Panc1 (cell line): Measurements from ENCODE around the gene METTL15. TPM values are rescaled to one million over a fixed set of nuclear protein-coding genes. Genes with fewer than 3 reads are reported as not detected.
A peak's percentile ranks its signal among the peaks of the same experiment; 100 is the strongest.

Experiments
- ATAC-seq: fragments of 200-7000 bp; cut with Tn5 transposase; 2 replicates; pipeline ENCODE4 v1.9.1; 2020; ENCODE audit warnings: mild to moderate bottlenecking, moderate library complexity
- BruUV-seq: library from RNA; stranded (reverse); fragments of 400-500 nt; replicated peaks from 2 replicates; lab custom pipeline; 2021; lab: Mats Ljungman, UMichigan
- CTCF ChIA-PET: fragments of 300-600 bp; sonication (Branson Sonifier 250); formaldehyde crosslinking; loops from one replicate; lab custom pipeline; 2022; ENCODE audit warnings: antibody characterized with exemption; lab: Charles Lee
- POLR2A ChIA-PET: fragments of 300-600 bp; sonication (Branson Sonifier 250); formaldehyde crosslinking; loops from one replicate; lab custom pipeline; 2022; ENCODE audit warnings: antibody characterized with exemption; lab: Charles Lee
- DNase-seq: peaks from one replicate; pipeline ENCODE4 v3.0.0-alpha.2; 2010; ENCODE audit warnings: low read depth, low spot score
- H3K27ac ChIP-seq: 2 replicates; pipeline ENCODE4 v1.5.1; 2011; ENCODE audit warnings: mild to moderate bottlenecking, low read length, inconsistent platforms
- H3K27me3 ChIP-seq: fragments of 200-500 bp; sonication (Bioruptor generic); 2 replicates; pipeline ENCODE4 v1.6.0; 2014; ENCODE audit warnings: low read length, inconsistent platforms; ENCODE audit not compliant: control insufficient read depth, insufficient read depth
- H3K36me3 ChIP-seq: fragments of 200-500 bp; sonication (Bioruptor generic); 2 replicates; pipeline ENCODE4 v1.5.1; 2014; ENCODE audit warnings: inconsistent platforms, mild to moderate bottlenecking, low read length, moderate library complexity; ENCODE audit not compliant: control insufficient read depth, insufficient read depth
- H3K4me1 ChIP-seq: 2 replicates; pipeline ENCODE4 v1.5.1; 2011; ENCODE audit warnings: inconsistent platforms, mild to moderate bottlenecking, low read length, moderate library complexity; ENCODE audit not compliant: control insufficient read depth, insufficient read depth
- H3K4me3 ChIP-seq, 2 experiments: 2 replicates each; pipeline ENCODE4 v1.5.1; 2011 to 2012; ENCODE audit warnings: low read depth in 2 of 2, low read length in 2 of 2, mild to moderate bottlenecking in 2 of 2, inconsistent platforms in 1 of 2, moderate library complexity in 1 of 2
- H3K9me3 ChIP-seq: fragments of 200-500 bp; sonication (Bioruptor generic); 2 replicates; pipeline ENCODE4 v1.5.1; 2014; ENCODE audit warnings: low read depth, mild to moderate bottlenecking, inconsistent platforms, low read length, moderate library complexity; ENCODE audit not compliant: control insufficient read depth, insufficient read depth
- CTCF ChIP-seq: fragments of 450-650 bp; IDR thresholded peaks from 2 replicates; pipeline ENCODE4 v1.5.1; 2017; ENCODE audit warnings: mild to moderate bottlenecking
- POLR2AphosphoS5 ChIP-seq: IDR thresholded peaks from 2 replicates; pipeline ENCODE4 v1.6.1; 2012; ENCODE audit warnings: mild to moderate bottlenecking, low read depth, low read length, moderate library complexity
- REST ChIP-seq, 2 experiments: IDR thresholded peaks; 2 replicates each; pipeline ENCODE4 v1.6.1; 2011 to 2012; ENCODE audit warnings: low read depth in 2 of 2, control low read depth in 1 of 2, low read length in 1 of 2, mild to moderate bottlenecking in 1 of 2, moderate library complexity in 1 of 2; ENCODE audit not compliant: insufficient read depth in 1 of 2
- SIN3A ChIP-seq: IDR thresholded peaks from 2 replicates; pipeline ENCODE4 v1.6.1; 2012; ENCODE audit warnings: low read depth, mild to moderate bottlenecking, low read length, moderate library complexity, borderline replicate concordance; ENCODE audit not compliant: insufficient read depth
- TCF7L2 ChIP-seq: IDR thresholded peaks from 2 replicates; pipeline ENCODE4 v1.6.1; 2011; ENCODE audit warnings: mild to moderate bottlenecking, low read depth, low read length, inconsistent platforms
- in situ Hi-C: cut with HindIII; loops from 2 replicates; pipeline ENCODE4 v1.10.0; 2016; ENCODE audit warnings: low sequenced_read_pairs, low pct_unique_long_range_greater_than_20kb
- intact Hi-C: fragments of 100-400 bp; cut with micrococcal nuclease; formaldehyde crosslinking; loops from one replicate; pipeline ENCODE4 v1.10.0; 2022; ENCODE audit not compliant: unreplicated experiment
- total RNA-seq: library from RNA; stranded (reverse); gene quantifications from one replicate; pipeline ENCODE4 v1.2.1, GENCODE V29; 2021; ENCODE audit not compliant: unreplicated experiment

Gene METTL15
- total RNA-seq, 1 experiment from 2014 or later: 11.4 TPM

- ChIA-PET POLR2A (no interaction called here), CTCF (no interaction called here)
- intact Hi-C loops: no loop called here
- DNase-seq (no peak), ATAC-seq (no peak)
- H3K9me3 ChIP-seq: no peaks in the 10 kb centered on the region
- no peak for TF ChIP-seq REST (IDR thresholded peaks at IDR 0.05; ENCODE audit: insufficient read depth in 1 of 2, low read depth in 2 of 2, low read length in 1 of 2)
- H3K4me1 ChIP-seq: no peaks in the 10 kb centered on the region
- H3K36me3 ChIP-seq: peaks cover 27% of the 10 kb centered on the region; the same call in 1 of the 2 replicates
- no peak overlapping the region for H3K4me3 ChIP-seq
- no peaks in the 10 kb centered on the region for H3K27me3 ChIP-seq
- in situ Hi-C loops: no loop called here
- no peak overlapping the region for H3K27ac ChIP-seq
- no TSS peak for BruUV-seq
These were observed 15.4 kb upstream of the METTL15 start for GRCh38 chr11:28092786-28093185.

- ChIA-PET CTCF (no interaction called here), POLR2A (interaction anchor here (0.7 to 1.2 kb wide), 2 partner anchors 11 to 100 kb away, joined by 3 read pairs; no protein-coding TSS in a partner anchor)
- H3K9me3 ChIP-seq: no peaks in the 10 kb centered on the region
- H3K36me3 ChIP-seq: peaks cover 9% of the 10 kb centered on the region; the same call in 1 of the 2 replicates
- DNase-seq (no peak), ATAC-seq (no peak)
- H3K27me3 ChIP-seq: no peaks in the 10 kb centered on the region
- TF ChIP-seq TCF7L2: no peak
- TF ChIP-seq POLR2AphosphoS5: no peak
- no peak for TF ChIP-seq REST (IDR thresholded peaks at IDR 0.05; ENCODE audit: insufficient read depth in 1 of 2, low read depth in 2 of 2, low read length in 1 of 2)
- no peak for TF ChIP-seq CTCF
- TF ChIP-seq SIN3A: no peak
- peaks cover 9% of the 10 kb centered on the region; the same call in 1 of the 2 replicates for H3K4me1 ChIP-seq
- no TSS peak for BruUV-seq
- intact Hi-C loops (no loop called here), in situ Hi-C loops (no loop called here)
- no peak overlapping the region for H3K4me3 ChIP-seq
- peak overlapping the region; percentile 48; the same call in 1 of the 2 replicates for H3K27ac ChIP-seq
These were observed 9.9 kb upstream of the METTL15 start for GRCh38 chr11:28098257-28098656.
